ENCODE results near the gene PKIG. TPM values are rescaled to one million over a fixed set of nuclear protein-coding genes. Genes with fewer than 3 reads are reported as not detected.
A peak's percentile ranks its signal among the peaks of the same experiment; 100 is the strongest.

Gene PKIG
- total RNA-seq, 2 donors from 2014 or later: 125 to 186 TPM

GRCh38 chr20:44547419-44547818 is 35.0 kb upstream of the PKIG start:
- DNase-seq (ENCODE audit: low spot score) (no peak), ATAC-seq (ENCODE audit: insufficient number of reproducible peaks, low FRiP score, low read depth) (no peak)
- H3K4me3 ChIP-seq: no peak overlapping the region
- H3K4me1 ChIP-seq (ENCODE audit: control insufficient read depth in 1 of 2, low read depth in 2 of 2): peaks cover 10 to 40% of the 10 kb centered on the region in 2 donors
- no peaks in the 10 kb centered on the region for H3K27me3 ChIP-seq (replicated peaks; ENCODE audit: insufficient read depth)
- no peaks in the 10 kb centered on the region for H3K9me3 ChIP-seq
- peak overlapping the region in 1 of 2 donors; percentile 67 for H3K27ac ChIP-seq
- H3K36me3 ChIP-seq: no peaks in the 10 kb centered on the region
- no peak for TF ChIP-seq CTCF (IDR thresholded peaks at IDR 0.05)

- TF ChIP-seq CTCF (IDR thresholded peaks at IDR 0.05): no peak
- DNase-seq (ENCODE audit: low spot score): no peak
- Histone ChIP-seq H3K27me3 (replicated peaks; ENCODE audit: insufficient read depth) (no peaks in the 10 kb centered on the region), H3K27ac (peak overlapping the region; percentile 42 to 67), H3K4me1 (ENCODE audit: control insufficient read depth in 1 of 2, low read depth in 2 of 2) (peaks cover 10 to 28% of the 10 kb centered on the region in 2 donors), H3K9me3 (no peaks in the 10 kb centered on the region), H3K4me3 (no peak overlapping the region), H3K36me3 (no peaks in the 10 kb centered on the region)
- no peak for ATAC-seq (ENCODE audit: insufficient number of reproducible peaks, low FRiP score, low read depth)
Observed at GRCh38 chr20:44549123-44549522, 33.3 kb upstream of the PKIG start.

GRCh38 chr20:44552050-44552449 is 30.3 kb upstream of the PKIG start:
- H3K4me1 ChIP-seq (ENCODE audit: control insufficient read depth in 1 of 2, low read depth in 2 of 2): peaks cover 10 to 23% of the 10 kb centered on the region in 2 donors
- no peak for ATAC-seq (ENCODE audit: insufficient number of reproducible peaks, low FRiP score, low read depth)

GRCh38 chr20:44552568-44552949 is 29.8 kb upstream of the PKIG start:
- no peak overlapping the region for H3K4me3 ChIP-seq
- no peak for TF ChIP-seq CTCF (IDR thresholded peaks at IDR 0.05)
- H3K4me1 ChIP-seq (ENCODE audit: control insufficient read depth in 1 of 2, low read depth in 2 of 2): peaks cover 10 to 21% of the 10 kb centered on the region in 2 donors
- no peak for ATAC-seq (ENCODE audit: insufficient number of reproducible peaks, low FRiP score, low read depth)
- H3K36me3 ChIP-seq: no peaks in the 10 kb centered on the region
- DNase-seq (ENCODE audit: low spot score): no peak
- H3K9me3 ChIP-seq: no peaks in the 10 kb centered on the region
- H3K27me3 ChIP-seq (replicated peaks; ENCODE audit: insufficient read depth): no peaks in the 10 kb centered on the region
- H3K27ac ChIP-seq: peak overlapping the region in 1 of 2 donors; percentile 9

More at GRCh38 chr20:44552050-44552449, 30.3 kb upstream of the PKIG start:
- TF ChIP-seq CTCF (IDR thresholded peaks at IDR 0.05): no peak
- Histone ChIP-seq H3K27ac (peak overlapping the region in 1 of 2 donors; percentile 9), H3K9me3 (no peaks in the 10 kb centered on the region), H3K36me3 (no peaks in the 10 kb centered on the region), H3K4me3 (no peak overlapping the region), H3K27me3 (replicated peaks; ENCODE audit: insufficient read depth) (no peaks in the 10 kb centered on the region)
- DNase-seq (ENCODE audit: low spot score): no peak

GRCh38 chr20:44552950-44553908 is 29.1 kb upstream of the PKIG start:
- Histone ChIP-seq H3K27ac (peak overlapping the region in 1 of 2 donors; percentile 9), H3K4me3 (no peak overlapping the region), H3K36me3 (no peaks in the 10 kb centered on the region), H3K4me1 (ENCODE audit: control insufficient read depth in 1 of 2, low read depth in 2 of 2) (peaks cover 4 to 14% of the 10 kb centered on the region in 2 donors), H3K9me3 (no peaks in the 10 kb centered on the region), H3K27me3 (replicated peaks; ENCODE audit: insufficient read depth) (no peaks in the 10 kb centered on the region)
- DNase-seq (ENCODE audit: low spot score): no peak
- ATAC-seq (ENCODE audit: insufficient number of reproducible peaks, low FRiP score, low read depth): no peak
- no peak for TF ChIP-seq CTCF (IDR thresholded peaks at IDR 0.05)

Data from thoracic aorta (tissue), 2 donors.